ENCODE measurements around the gene POC1A.

Gene POC1A

DNA sequence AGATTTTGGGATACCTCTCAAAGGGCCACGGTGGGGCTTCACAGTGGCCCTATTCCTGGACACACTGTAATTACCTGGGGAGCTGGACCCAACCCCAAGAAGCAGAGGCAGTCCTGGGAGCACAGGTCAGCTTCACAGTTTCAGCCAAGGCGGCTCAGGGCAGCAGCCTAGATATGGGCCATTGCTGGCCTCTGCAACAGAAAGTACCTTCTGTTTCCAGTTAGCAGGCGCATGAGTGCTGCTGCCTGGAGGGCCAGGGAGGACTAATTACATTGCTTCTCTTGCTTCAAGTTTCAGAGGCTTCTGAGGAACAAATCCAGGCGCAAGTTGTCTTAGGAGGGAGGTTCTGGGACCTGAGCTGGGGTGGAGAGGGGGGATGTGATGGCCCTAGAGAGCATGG is 84.4 kb downstream of the POC1A start:
- H3K27ac Mint-ChIP-seq, result no peak overlapping the region
- no peaks in the 10 kb centered on the region for H3K27me3 Mint-ChIP-seq
- H3K9me3 Mint-ChIP-seq (ENCODE audit: low read depth), result no peaks in the 10 kb centered on the region
- H3K4me3 Mint-ChIP-seq, result no peak overlapping the region
- H3K36me3 Mint-ChIP-seq, result no peaks in the 10 kb centered on the region
- peaks cover 11% of the 10 kb centered on the region for H3K4me1 Mint-ChIP-seq (ENCODE audit: low read depth)

GRCh38 chr3:52069135-52069534 is 85.1 kb downstream of the POC1A start:
- no peak overlapping the region for H3K4me3 Mint-ChIP-seq
- no peaks in the 10 kb centered on the region for H3K27me3 Mint-ChIP-seq
- no peaks in the 10 kb centered on the region for H3K36me3 Mint-ChIP-seq
- H3K9me3 Mint-ChIP-seq (ENCODE audit: low read depth), result no peaks in the 10 kb centered on the region
- H3K4me1 Mint-ChIP-seq (ENCODE audit: low read depth), result peaks cover 11% of the 10 kb centered on the region
- H3K27ac Mint-ChIP-seq, result no peak overlapping the region

GRCh38 chr3:52068730-52069129 is 85.5 kb downstream of the POC1A start:
- peaks cover 11% of the 10 kb centered on the region for H3K4me1 Mint-ChIP-seq (ENCODE audit: low read depth)
- H3K27ac Mint-ChIP-seq, result no peak overlapping the region
- H3K27me3 Mint-ChIP-seq, result no peaks in the 10 kb centered on the region
- no peaks in the 10 kb centered on the region for H3K36me3 Mint-ChIP-seq
- H3K4me3 Mint-ChIP-seq, result no peak overlapping the region
- H3K9me3 Mint-ChIP-seq (ENCODE audit: low read depth), result no peaks in the 10 kb centered on the region

GRCh38 chr3:52068055-52068571 is 86.1 kb downstream of the POC1A start:
- Mint-ChIP-seq H3K4me3 (no peak overlapping the region), H3K27ac (no peak overlapping the region), H3K4me1 (ENCODE audit: low read depth) (peaks cover 11% of the 10 kb centered on the region), H3K27me3 (no peaks in the 10 kb centered on the region), H3K9me3 (ENCODE audit: low read depth) (no peaks in the 10 kb centered on the region), H3K36me3 (no peaks in the 10 kb centered on the region)

DNA sequence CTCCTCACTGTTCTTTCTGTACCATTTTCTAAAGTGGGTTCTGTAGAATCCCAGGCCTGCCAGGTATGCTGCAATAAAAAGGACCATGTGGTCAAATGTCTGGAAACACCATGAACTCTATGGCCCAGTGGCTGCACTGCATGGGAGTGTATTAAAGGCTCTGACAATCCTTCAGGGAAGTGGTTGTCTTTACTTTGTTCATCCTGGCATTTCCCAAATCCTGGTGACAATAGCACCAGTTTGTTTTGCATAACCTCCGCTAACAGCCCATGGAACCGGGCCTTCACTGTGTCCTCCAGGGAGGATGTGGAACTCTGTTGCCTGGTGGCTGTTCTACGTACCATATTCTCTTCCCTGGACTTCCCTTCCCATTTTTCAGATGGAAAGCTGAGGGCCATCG is 86.7 kb downstream of the POC1A start:
- H3K4me1 Mint-ChIP-seq (ENCODE audit: low read depth), result peaks cover 11% of the 10 kb centered on the region
- H3K4me3 Mint-ChIP-seq, result no peak overlapping the region
- no peaks in the 10 kb centered on the region for H3K9me3 Mint-ChIP-seq (ENCODE audit: low read depth)
- H3K27ac Mint-ChIP-seq, result no peak overlapping the region
- H3K27me3 Mint-ChIP-seq, result no peaks in the 10 kb centered on the region
- no peaks in the 10 kb centered on the region for H3K36me3 Mint-ChIP-seq

DNA sequence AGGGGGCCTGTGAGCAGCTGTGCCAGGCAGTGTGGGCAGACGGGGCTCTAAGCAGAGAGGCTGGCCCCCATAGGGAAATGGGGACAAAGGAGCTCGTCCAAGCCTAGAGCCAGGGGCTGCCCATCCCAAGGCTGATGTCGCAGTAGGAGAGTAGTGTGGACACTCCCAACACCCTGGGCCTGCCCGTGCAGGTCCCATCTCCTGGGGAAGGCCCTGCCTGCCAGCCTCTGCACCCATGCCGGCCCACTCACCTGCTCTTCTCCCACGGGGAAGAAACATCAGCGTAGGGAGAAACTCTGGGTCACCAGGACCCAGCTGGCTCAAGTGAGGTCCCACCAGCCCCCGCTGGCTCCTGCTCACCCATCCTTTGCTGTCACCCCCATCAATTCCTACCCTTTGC is 87.2 kb downstream of the POC1A start:
- H3K4me3 Mint-ChIP-seq, result no peak overlapping the region
- H3K4me1 Mint-ChIP-seq (ENCODE audit: low read depth), result peaks cover 7% of the 10 kb centered on the region
- H3K27me3 Mint-ChIP-seq, result no peaks in the 10 kb centered on the region

DNA sequence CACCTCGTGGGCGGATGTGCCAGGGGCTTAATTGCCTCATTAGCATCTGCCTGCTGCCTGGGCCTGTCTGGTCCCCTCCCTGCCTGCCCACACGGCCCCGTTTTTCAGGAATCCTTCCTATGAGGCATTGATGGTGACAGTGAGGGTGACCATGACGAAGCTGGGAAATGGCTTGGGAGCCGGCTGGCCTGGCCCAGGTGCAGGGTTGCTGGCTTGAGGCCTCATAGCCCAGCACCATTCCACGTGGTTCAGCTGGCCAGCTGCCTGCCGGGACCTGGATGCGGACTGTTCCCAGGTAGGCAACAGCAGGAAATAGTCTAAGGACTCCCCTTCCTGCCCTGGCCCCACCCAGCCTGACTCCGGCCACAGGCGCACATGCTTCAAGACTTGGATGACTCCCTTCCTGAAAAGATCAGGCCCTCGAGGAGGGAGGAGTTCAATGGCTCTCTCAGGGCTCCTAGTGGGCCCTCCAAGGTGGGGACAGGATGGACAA is 88.9 kb downstream of the POC1A start:
- Mint-ChIP-seq H3K36me3 (no peaks in the 10 kb centered on the region), H3K4me1 (ENCODE audit: low read depth) (no peaks in the 10 kb centered on the region), H3K27me3 (no peaks in the 10 kb centered on the region), H3K27ac (no peak overlapping the region), H3K9me3 (ENCODE audit: low read depth) (no peaks in the 10 kb centered on the region), H3K4me3 (no peak overlapping the region)

More for the DNA sequence above, 87.2 kb downstream of the POC1A start:
- Mint-ChIP-seq H3K27ac (no peak overlapping the region), H3K9me3 (ENCODE audit: low read depth) (no peaks in the 10 kb centered on the region), H3K36me3 (no peaks in the 10 kb centered on the region)

DNA sequence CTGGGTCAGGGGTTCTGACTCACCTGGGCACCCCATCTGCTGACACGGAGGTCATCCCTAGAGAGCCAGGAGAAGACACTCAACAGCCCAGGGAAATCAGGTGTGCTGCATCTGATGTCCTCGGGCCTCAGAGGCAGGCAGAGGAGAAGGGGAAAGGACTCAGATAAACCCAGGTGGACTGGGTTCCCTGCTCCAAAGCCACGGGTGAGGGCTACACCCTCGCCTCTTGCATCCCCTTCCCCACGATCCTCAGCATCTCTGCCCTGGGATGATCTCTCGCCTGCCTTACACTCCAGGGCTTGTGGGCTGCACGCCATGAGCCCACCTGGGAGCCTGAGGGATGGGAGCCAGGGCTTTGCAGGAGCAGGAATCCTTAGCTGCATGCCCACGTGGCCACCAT is 89.7 kb downstream of the POC1A start:
- H3K27ac Mint-ChIP-seq, result no peak overlapping the region

DNA sequence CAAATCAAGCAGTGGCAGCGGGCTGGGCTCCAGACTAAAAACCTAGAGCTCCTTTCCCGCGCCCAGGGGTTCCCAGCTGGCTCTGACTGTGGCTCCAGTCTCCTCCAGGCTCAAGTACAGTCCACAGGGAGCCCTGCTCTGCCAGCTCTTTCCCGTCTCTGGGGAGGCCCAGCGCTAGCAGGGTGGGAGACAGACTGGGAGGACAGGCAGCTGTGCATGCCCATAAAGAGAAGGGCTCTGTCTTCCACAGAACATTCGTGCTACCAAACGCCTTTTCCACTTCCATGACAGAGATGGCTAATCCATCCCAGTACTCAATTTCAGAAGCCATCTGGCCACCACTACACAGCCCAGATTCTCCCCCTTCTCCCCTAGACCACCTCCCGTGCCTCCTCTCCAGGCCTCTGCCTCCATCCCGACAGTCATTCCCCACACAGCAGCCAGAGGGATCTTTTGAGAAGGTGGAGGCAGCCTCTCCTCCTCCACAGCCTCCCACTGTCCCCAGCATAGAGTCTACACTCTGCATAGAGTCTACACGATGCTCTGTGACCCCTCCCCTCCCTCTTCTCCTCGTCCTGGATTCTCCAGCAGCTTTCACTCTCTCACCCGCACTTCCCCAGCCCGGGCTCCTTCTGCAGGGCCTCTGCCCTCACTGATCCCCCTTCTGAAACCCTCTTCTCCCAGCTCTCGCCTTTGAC is 91.0 kb downstream of the POC1A start:
- no peaks in the 10 kb centered on the region for H3K9me3 Mint-ChIP-seq (ENCODE audit: low read depth)
- no peaks in the 10 kb centered on the region for H3K27me3 Mint-ChIP-seq
- H3K27ac Mint-ChIP-seq, result no peak overlapping the region
- no peaks in the 10 kb centered on the region for H3K36me3 Mint-ChIP-seq
- H3K4me1 Mint-ChIP-seq (ENCODE audit: low read depth), result no peaks in the 10 kb centered on the region
- H3K4me3 Mint-ChIP-seq, result no peak overlapping the region

More for the DNA sequence above, 89.7 kb downstream of the POC1A start:
- no peaks in the 10 kb centered on the region for H3K36me3 Mint-ChIP-seq
- no peaks in the 10 kb centered on the region for H3K4me1 Mint-ChIP-seq (ENCODE audit: low read depth)
- H3K27me3 Mint-ChIP-seq, result no peaks in the 10 kb centered on the region
- H3K9me3 Mint-ChIP-seq (ENCODE audit: low read depth), result no peaks in the 10 kb centered on the region
- no peak overlapping the region for H3K4me3 Mint-ChIP-seq

DNA sequence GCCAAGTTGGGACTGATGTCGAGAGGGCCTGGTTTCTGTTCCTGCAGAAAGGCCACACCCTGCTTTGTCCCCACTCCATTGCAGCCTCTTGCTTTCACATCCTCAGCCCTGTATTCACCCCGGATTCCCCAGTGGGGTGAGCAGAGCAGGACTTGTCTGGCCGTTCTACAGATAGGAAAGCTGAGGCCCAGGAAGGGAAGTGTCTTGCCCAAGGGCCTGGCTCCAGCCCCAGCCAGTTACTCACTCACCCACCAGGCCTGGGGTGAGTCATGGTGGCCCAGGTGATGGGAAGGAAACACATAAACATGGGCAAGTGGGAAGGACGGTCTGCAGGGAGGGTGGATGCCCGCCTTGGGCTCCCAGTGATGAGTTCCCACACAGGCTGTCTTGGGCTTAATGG is 91.7 kb downstream of the POC1A start:
- Mint-ChIP-seq H3K4me1 (ENCODE audit: low read depth) (peaks cover 1% of the 10 kb centered on the region), H3K4me3 (no peak overlapping the region), H3K9me3 (ENCODE audit: low read depth) (no peaks in the 10 kb centered on the region), H3K27ac (no peak overlapping the region), H3K36me3 (no peaks in the 10 kb centered on the region), H3K27me3 (no peaks in the 10 kb centered on the region)

DNA sequence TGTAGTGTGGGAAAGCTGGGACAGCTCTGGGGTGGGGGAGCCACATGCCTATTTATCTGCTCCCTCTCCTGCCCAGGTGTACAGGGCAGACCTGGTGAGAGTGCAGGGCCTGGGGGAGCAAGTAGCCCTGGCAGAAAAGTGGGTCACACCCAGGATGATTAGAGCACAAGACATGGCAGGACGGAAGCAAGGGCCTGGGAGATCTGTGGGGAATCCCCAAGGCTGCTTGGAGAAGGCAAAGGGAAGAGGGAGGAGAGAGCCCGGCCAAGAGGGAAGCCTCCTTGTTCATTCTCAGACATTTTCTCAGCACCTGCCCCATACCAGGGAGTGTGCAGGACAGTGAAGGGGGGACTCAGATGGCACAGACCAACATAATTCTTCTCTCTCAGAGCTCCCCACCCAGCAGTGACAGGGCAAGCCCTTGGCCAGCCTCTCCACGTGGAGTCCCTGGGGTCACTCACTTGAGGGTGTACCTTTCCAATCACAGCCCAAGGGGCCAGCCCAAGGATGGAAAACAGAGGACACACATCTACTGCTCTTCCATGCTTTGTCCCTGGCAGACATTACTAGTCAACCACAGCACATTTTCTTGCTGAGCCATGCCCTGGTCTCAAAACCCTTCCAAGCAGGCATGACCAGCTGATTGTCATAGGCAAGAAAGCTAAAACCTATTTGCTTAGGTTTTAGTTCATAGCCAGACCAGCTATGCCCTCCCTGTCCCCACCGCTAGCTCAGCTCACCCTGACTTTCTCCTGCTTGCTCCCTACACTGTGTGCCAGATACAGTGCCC is 92.9 kb downstream of the POC1A start:
- Mint-ChIP-seq H3K36me3 (no peaks in the 10 kb centered on the region), H3K4me3 (no peak overlapping the region), H3K9me3 (ENCODE audit: low read depth) (no peaks in the 10 kb centered on the region), H3K27ac (no peak overlapping the region), H3K4me1 (ENCODE audit: low read depth) (peaks cover 4% of the 10 kb centered on the region), H3K27me3 (no peaks in the 10 kb centered on the region)

DNA sequence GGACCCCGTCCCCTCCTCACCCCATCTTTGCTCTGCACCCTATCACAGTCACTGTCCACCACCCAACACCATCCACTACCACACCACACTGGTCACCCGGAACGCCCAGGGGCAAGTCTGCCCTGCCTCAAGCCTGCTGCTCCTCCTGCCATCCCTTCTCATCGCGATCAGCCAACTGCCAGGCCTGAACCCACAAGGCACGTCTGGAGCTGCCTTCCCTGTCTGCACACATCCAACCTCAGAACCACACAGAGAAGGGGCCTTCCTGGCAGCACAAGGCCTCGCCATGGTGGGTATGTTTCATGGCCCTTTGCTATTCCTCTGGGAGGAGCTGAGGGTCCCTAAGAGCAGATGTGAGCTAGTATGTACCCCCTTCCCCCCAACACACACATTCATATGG is 94.4 kb downstream of the POC1A start:
- Mint-ChIP-seq H3K27me3 (no peaks in the 10 kb centered on the region), H3K4me1 (ENCODE audit: low read depth) (peaks cover 4% of the 10 kb centered on the region), H3K27ac (no peak overlapping the region)

DNA sequence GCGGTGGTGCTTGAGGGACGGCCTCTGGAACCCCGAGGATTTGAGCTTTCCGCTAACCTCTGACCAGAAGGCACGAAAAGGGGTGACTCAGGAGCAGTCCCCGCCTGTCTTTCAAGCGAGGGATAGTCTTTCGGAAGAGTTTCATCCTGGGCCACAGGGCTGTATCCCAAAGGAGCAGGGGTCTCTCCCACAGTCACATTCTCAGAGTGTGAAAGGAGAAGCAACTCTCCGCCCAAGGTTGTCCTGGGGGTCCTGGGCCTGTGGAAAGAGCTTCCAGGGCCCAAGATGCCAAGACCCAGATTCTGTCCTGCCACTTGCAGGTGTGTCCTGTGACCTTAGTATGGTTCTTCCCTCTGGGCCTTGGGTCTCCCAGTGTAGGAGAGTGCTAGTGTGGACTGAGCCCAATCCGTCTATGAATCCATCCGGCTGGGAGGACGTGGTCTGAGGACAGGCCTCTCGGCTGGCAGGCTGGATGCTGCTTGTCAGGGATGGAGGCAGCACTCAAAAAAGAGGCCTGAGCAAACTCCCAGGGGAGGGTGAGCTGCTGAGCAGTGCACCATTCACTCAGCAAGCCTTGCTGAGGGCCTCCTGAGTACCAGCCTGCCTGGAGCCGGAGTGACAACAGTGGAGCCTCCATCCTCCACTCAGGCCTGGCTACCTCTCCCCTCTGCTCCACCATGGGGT is 96.3 kb downstream of the POC1A start:
- peaks cover 22% of the 10 kb centered on the region for H3K4me1 Mint-ChIP-seq (ENCODE audit: low read depth)
- no peaks in the 10 kb centered on the region for H3K9me3 Mint-ChIP-seq (ENCODE audit: low read depth)
- H3K36me3 Mint-ChIP-seq, result no peaks in the 10 kb centered on the region
- peak overlapping the region; percentile 94 for H3K4me3 Mint-ChIP-seq
- no peaks in the 10 kb centered on the region for H3K27me3 Mint-ChIP-seq
- H3K27ac Mint-ChIP-seq, result no peak overlapping the region

More for the DNA sequence above, 94.4 kb downstream of the POC1A start:
- H3K9me3 Mint-ChIP-seq (ENCODE audit: low read depth), result no peaks in the 10 kb centered on the region
- H3K4me3 Mint-ChIP-seq, result no peak overlapping the region
- H3K36me3 Mint-ChIP-seq, result no peaks in the 10 kb centered on the region

GRCh38 chr3:52056968-52057811 is 97.0 kb downstream of the POC1A start:
- Mint-ChIP-seq H3K36me3 (no peaks in the 10 kb centered on the region), H3K9me3 (ENCODE audit: low read depth) (no peaks in the 10 kb centered on the region), H3K4me3 (peak overlapping the region; percentile 94), H3K27me3 (no peaks in the 10 kb centered on the region), H3K27ac (peak overlapping the region; percentile 95), H3K4me1 (ENCODE audit: low read depth) (peaks cover 28% of the 10 kb centered on the region)
